Neuronal stem cell (in vitro differentiated cells): ENCODE results near the gene DRD3.

ENCODE experiments used
- DNase-seq: peaks from one replicate; pipeline ENCODE4 v3.0.0-alpha.2; 2013; ENCODE audit warnings: low spot score
- H2AFZ ChIP-seq: one replicate; pipeline ENCODE4 v1.6.1; 2013; ENCODE audit warnings: mild to moderate bottlenecking, low read length, inconsistent platforms
- H2AK5ac ChIP-seq: 2 replicates; pipeline ENCODE4 v1.6.1; 2013; ENCODE audit warnings: low read depth, mild to moderate bottlenecking, inconsistent platforms, low read length, moderate library complexity, mixed read lengths
- H2BK120ac ChIP-seq: 2 replicates; pipeline ENCODE4 v1.6.1; 2013; ENCODE audit warnings: low read depth, mild to moderate bottlenecking, inconsistent platforms, low read length, moderate library complexity, mixed read lengths
- H2BK12ac ChIP-seq: one replicate; pipeline ENCODE4 v1.6.1; 2013; ENCODE audit warnings: low read length, inconsistent platforms
- H2BK15ac ChIP-seq: 2 replicates; pipeline ENCODE4 v1.6.1; 2013; ENCODE audit warnings: mild to moderate bottlenecking, low read length, inconsistent platforms, mixed read lengths
- H2BK5ac ChIP-seq: one replicate; pipeline ENCODE4 v1.6.1; 2013; ENCODE audit warnings: inconsistent platforms, mild to moderate bottlenecking, low read length, moderate library complexity
- H3K14ac ChIP-seq: one replicate; pipeline ENCODE4 v1.6.1; 2013; ENCODE audit warnings: low read length, inconsistent platforms
- H3K18ac ChIP-seq: 2 replicates; pipeline ENCODE4 v1.6.1; 2013; ENCODE audit warnings: low read length, inconsistent platforms
- H3K23ac ChIP-seq: 2 replicates; pipeline ENCODE4 v1.6.1; 2013; ENCODE audit warnings: low read depth, mild to moderate bottlenecking, mixed read lengths, low read length, inconsistent platforms; ENCODE audit not compliant: poor library complexity
- H3K27ac ChIP-seq: replicated peaks from 3 replicates; pipeline ENCODE4 v1.5.1; 2013; ENCODE audit warnings: low read length, inconsistent platforms
- H3K27me3 ChIP-seq, 3 experiments: 2 replicates each; pipeline ENCODE4 v1.6.1; 2013; ENCODE audit warnings: low read length in 3 of 3, mild to moderate bottlenecking in 2 of 3, inconsistent platforms in 1 of 3, low read depth in 1 of 3, mixed read lengths in 1 of 3, moderate library complexity in 1 of 3; ENCODE audit not compliant: control insufficient read depth in 3 of 3, insufficient read depth in 3 of 3
- H3K36me3 ChIP-seq, 2 donors: replicated peaks in 1 of 2; 2 replicates each; pipeline ENCODE4 v1.6.1; 2013; ENCODE audit warnings: low read length in 2 of 2; ENCODE audit not compliant: control insufficient read depth in 2 of 2, insufficient read depth in 2 of 2
- H3K4ac ChIP-seq: 2 replicates; pipeline ENCODE4 v1.6.1; 2013; ENCODE audit warnings: inconsistent platforms, mild to moderate bottlenecking, low read length, moderate library complexity
- H3K4me1 ChIP-seq, 2 donors: 1 replicate in 1 of 2; 2 replicates in 1 of 2; pipeline ENCODE4 v1.6.1; 2013; ENCODE audit warnings: low read length in 2 of 2, low read depth in 1 of 2; ENCODE audit not compliant: control insufficient read depth in 2 of 2, insufficient read depth in 1 of 2
- H3K4me2 ChIP-seq: one replicate; pipeline ENCODE4 v1.6.1; 2013; ENCODE audit warnings: mild to moderate bottlenecking, low read length, inconsistent platforms; ENCODE audit not compliant: insufficient read depth, poor library complexity, severe bottlenecking
- H3K4me3 ChIP-seq, 2 donors: 2 replicates each; pipeline ENCODE4 v1.5.1; 2013; ENCODE audit warnings: low read length in 2 of 2, mild to moderate bottlenecking in 2 of 2, inconsistent platforms in 1 of 2, moderate library complexity in 1 of 2
- H3K79me1 ChIP-seq: one replicate; pipeline ENCODE4 v1.6.1; 2013; ENCODE audit warnings: low read depth, mild to moderate bottlenecking, inconsistent platforms, low read length, moderate library complexity
- H3K9ac ChIP-seq: one replicate; pipeline ENCODE4 v1.6.1; 2013; ENCODE audit warnings: mild to moderate bottlenecking, low read depth, low read length, inconsistent platforms; ENCODE audit not compliant: poor library complexity
- H3K9me3 ChIP-seq, 2 donors: replicated peaks in 1 of 2; 2 replicates each; pipeline versions ENCODE3 to v1.6.1; 2013; ENCODE audit warnings: low read length in 2 of 2, mild to moderate bottlenecking in 2 of 2, inconsistent platforms in 1 of 2, low read depth in 1 of 2, mixed read lengths in 1 of 2, moderate library complexity in 1 of 2; ENCODE audit not compliant: control insufficient read depth in 2 of 2, insufficient read depth in 1 of 2
- H4K8ac ChIP-seq: one replicate; pipeline ENCODE4 v1.6.1; 2013; ENCODE audit warnings: low read depth, mild to moderate bottlenecking, inconsistent platforms, low read length, moderate library complexity
- H4K91ac ChIP-seq: one replicate; pipeline ENCODE4 v1.6.1; 2013; ENCODE audit warnings: low read length, low read depth, mild to moderate bottlenecking, inconsistent platforms; ENCODE audit not compliant: poor library complexity
- WGBS, 2 donors: extraction: QIAGEN DNeasy Blood & Tissue Kit; methylation state at CpG; one replicate each; pipeline ENCODE4 v1.1.7; 2013; ENCODE audit warnings: missing lambda C conversion rate in 2 of 2, mixed read lengths in 1 of 2; ENCODE audit not compliant: insufficient read length in 2 of 2, insufficient replicate concordance in 1 of 2; ENCODE audit errors: extremely low coverage in 2 of 2; 5-methylcytosine and 5-hydroxymethylcytosine counted together

The DRD3 gene

DNA sequence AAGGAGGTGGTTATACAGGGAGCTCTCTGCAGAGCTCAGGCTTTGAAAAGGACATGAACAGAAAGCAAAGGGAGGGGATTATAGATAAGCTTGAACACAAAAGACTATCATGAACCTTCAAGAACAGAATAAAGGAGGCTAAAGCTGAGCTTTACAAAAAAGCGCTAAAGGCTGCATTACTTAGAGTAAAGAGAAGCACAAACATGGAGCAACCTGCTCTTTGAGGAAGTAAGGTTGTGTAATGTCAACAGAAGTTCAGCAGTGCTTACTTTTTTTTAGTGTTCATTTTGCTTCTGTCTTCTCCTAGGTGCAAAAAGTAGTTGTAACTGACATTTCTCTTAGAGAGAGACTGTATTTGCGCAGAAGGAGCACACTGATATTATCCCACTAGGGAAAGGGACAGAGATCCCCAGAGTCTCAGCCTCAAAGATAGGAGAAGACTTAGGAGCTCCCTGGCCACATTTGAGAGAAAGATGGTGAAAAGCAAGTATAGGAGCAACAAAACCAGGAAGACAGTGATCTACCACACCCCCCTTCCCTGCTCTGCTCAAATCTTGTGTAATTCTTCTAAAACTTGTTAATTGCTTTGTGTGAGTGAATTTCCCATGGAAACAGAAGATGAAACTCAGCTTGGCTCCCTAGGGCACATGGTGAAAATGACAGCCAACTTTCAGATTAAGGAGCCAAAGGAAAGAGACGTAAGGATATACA lies 67.6 kb downstream of the DRD3 start:
- H3K4me1 ChIP-seq: peaks cover 10 to 12% of the 10 kb centered on the region in 2 donors
- H3K9me3 ChIP-seq: no peaks in the 10 kb centered on the region
- H2BK12ac ChIP-seq: no peak overlapping the region
- no peak overlapping the region for H3K27ac ChIP-seq
- no peak overlapping the region for H3K4ac ChIP-seq
- no peak overlapping the region for H2AK5ac ChIP-seq
- no peak overlapping the region for H2BK5ac ChIP-seq
- WGBS, 2 donors: no CpG with 5 or more reads among the region's 3 CpGs
- H3K18ac ChIP-seq: no peak overlapping the region
- H3K36me3 ChIP-seq: no peaks in the 10 kb centered on the region
- H3K4me2 ChIP-seq: peak overlapping the region; percentile 28
- no peak overlapping the region for H3K23ac ChIP-seq
- no peaks in the 10 kb centered on the region for H3K79me1 ChIP-seq
- H3K14ac ChIP-seq: no peak overlapping the region
- H4K8ac ChIP-seq: no peak overlapping the region
- peak overlapping the region; percentile 31 for H2AFZ ChIP-seq
- H3K9ac ChIP-seq: no peak overlapping the region
- DNase-seq: peak; percentile 47
- H3K4me3 ChIP-seq: no peak overlapping the region
- no peak overlapping the region for H4K91ac ChIP-seq
- H2BK120ac ChIP-seq: no peak overlapping the region
- H3K27me3 ChIP-seq: no peaks in the 10 kb centered on the region
- no peak overlapping the region for H2BK15ac ChIP-seq

DNA sequence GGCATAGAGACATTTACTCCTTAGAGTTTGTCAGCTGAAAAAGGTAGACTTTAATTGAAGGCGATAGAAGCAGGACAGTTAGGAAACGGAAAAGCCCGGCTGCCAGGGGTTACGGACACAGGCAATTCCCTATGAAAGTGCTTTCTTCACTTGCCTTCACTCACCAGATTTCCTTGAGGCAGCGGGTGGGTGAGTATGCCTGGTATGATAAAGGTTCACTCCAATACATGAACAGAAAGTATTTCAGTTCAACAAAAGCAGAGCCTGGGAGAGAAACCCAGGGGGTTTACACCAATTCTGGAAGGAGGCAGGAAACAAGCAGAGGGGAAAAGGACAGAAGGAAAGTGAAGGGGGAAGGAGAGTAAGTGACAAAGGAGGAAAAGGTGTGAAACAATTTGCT lies 68.4 kb downstream of the DRD3 start:
- peaks cover 10 to 12% of the 10 kb centered on the region in 2 donors for H3K4me1 ChIP-seq
- H2AK5ac ChIP-seq: no peak overlapping the region
- no peak overlapping the region for H4K8ac ChIP-seq
- WGBS, 2 donors: no CpG with 5 or more reads among the region's 5 CpGs
- peak overlapping the region; percentile 63 for H2AFZ ChIP-seq
- H3K9ac ChIP-seq: no peak overlapping the region
- no peak overlapping the region for H2BK12ac ChIP-seq
- H2BK120ac ChIP-seq: no peak overlapping the region
- H3K4ac ChIP-seq: no peak overlapping the region
- H4K91ac ChIP-seq: no peak overlapping the region
- peak overlapping the region; percentile 47 for H3K27ac ChIP-seq
- H3K9me3 ChIP-seq: no peaks in the 10 kb centered on the region
- H3K4me2 ChIP-seq: peak overlapping the region; percentile 13
- H3K36me3 ChIP-seq: no peaks in the 10 kb centered on the region
- H3K4me3 ChIP-seq: no peak overlapping the region
- no peak overlapping the region for H3K18ac ChIP-seq
- no peak overlapping the region for H2BK15ac ChIP-seq
- no peaks in the 10 kb centered on the region for H3K27me3 ChIP-seq
- H3K14ac ChIP-seq: no peak overlapping the region
- no peak overlapping the region for H2BK5ac ChIP-seq
- H3K79me1 ChIP-seq: no peaks in the 10 kb centered on the region
- no peak overlapping the region for H3K23ac ChIP-seq
- DNase-seq: no peak

DNA sequence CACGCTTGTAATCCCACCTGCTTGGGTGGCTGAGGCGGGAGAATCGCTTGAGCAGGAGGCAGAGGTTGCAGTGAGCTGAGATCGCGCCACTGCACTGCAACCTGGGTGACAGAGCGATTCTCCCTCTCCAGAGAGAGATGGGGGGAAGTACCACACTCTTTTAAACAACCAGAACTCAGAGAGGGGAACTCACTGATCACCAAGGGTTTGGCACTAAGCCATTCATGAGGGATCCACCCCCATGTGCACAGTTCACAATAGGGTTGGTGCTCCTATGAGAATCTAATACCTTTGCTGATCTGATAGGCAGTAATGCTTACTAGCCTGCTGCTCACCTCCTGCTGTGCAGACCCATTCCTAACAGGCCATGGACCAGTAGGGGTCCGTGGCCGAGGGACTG lies 70.7 kb downstream of the DRD3 start:
- no peak overlapping the region for H2BK5ac ChIP-seq
- no peak overlapping the region for H3K4me3 ChIP-seq
- no peak overlapping the region for H2BK120ac ChIP-seq
- H3K4me1 ChIP-seq: peaks cover 10 to 12% of the 10 kb centered on the region in 2 donors
- H4K91ac ChIP-seq: no peak overlapping the region
- H3K27ac ChIP-seq: no peak overlapping the region
- no peaks in the 10 kb centered on the region for H3K27me3 ChIP-seq
- DNase-seq: no peak
- no peaks in the 10 kb centered on the region for H3K9me3 ChIP-seq
- H3K4me2 ChIP-seq: no peak overlapping the region
- H3K4ac ChIP-seq: no peak overlapping the region
- no peak overlapping the region for H2BK12ac ChIP-seq
- H2AK5ac ChIP-seq: no peak overlapping the region
- H2BK15ac ChIP-seq: no peak overlapping the region
- no peaks in the 10 kb centered on the region for H3K79me1 ChIP-seq
- H4K8ac ChIP-seq: peak overlapping the region; percentile 50
- no peak overlapping the region for H3K14ac ChIP-seq
- no peak overlapping the region for H3K23ac ChIP-seq
- H3K9ac ChIP-seq: no peak overlapping the region
- H2AFZ ChIP-seq: no peak overlapping the region
- H3K18ac ChIP-seq: no peak overlapping the region
- no CpG with 5 or more reads among the region's 8 CpGs for WGBS, 2 donors
- no peaks in the 10 kb centered on the region for H3K36me3 ChIP-seq

DNA sequence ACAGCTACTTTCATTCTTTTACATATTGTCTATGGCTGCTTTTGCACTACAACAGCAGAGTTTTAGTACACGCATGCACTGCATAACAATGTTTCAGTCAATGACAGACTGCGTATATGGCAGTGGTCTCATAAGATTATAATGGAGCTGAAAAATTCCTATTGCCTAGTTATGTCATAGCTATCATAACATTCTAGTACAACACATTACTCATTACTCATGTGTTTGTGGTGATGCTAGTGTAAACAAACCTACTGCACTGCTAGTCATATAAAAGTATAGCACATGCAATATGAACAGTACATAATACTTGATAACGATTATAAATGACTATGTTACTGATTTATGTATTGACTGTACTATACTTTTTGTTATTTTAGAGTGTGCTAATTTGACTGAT lies 74.4 kb downstream of the DRD3 start:
- H2AFZ ChIP-seq: no peak overlapping the region
- no peak overlapping the region for H4K91ac ChIP-seq
- no peak overlapping the region for H3K4ac ChIP-seq
- H2AK5ac ChIP-seq: no peak overlapping the region
- peaks cover 2 to 8% of the 10 kb centered on the region in 2 donors for H3K4me1 ChIP-seq
- no peak overlapping the region for H4K8ac ChIP-seq
- H3K36me3 ChIP-seq: no peaks in the 10 kb centered on the region
- H3K14ac ChIP-seq: no peak overlapping the region
- no peak overlapping the region for H2BK120ac ChIP-seq
- no peak overlapping the region for H3K18ac ChIP-seq
- no peak overlapping the region for H3K27ac ChIP-seq
- no peaks in the 10 kb centered on the region for H3K9me3 ChIP-seq
- H3K23ac ChIP-seq: no peak overlapping the region
- no peak overlapping the region for H3K4me3 ChIP-seq
- no peak overlapping the region for H2BK12ac ChIP-seq
- no peak overlapping the region for H3K4me2 ChIP-seq
- no peaks in the 10 kb centered on the region for H3K79me1 ChIP-seq
- whole genome bisulfite sequencing, 2 donors: no CpG with 5 or more reads among the region's 3 CpGs
- no peak for DNase-seq
- no peaks in the 10 kb centered on the region for H3K27me3 ChIP-seq
- H3K9ac ChIP-seq: no peak overlapping the region
- H2BK5ac ChIP-seq: no peak overlapping the region
- no peak overlapping the region for H2BK15ac ChIP-seq
